Activated T-helper 1 cell treated with anti-CD3 and anti-CD28 coated beads, Interleukin-12 subunit alpha, Interleukin-12 subunit beta, Interleukin-2, Interleukin-4 antibody, amounts not matched to agents 30 ng/mL and 10 ng/mL and 1 ng/mL, durations not matched to agents 14 hours and 24 hours and 36 hours (primary cell): Measurements from ENCODE around the gene CTDSPL. TPM values are rescaled to one million over a fixed set of nuclear protein-coding genes. Genes with fewer than 3 reads are reported as not detected.

Experiments
- DNase-seq: peaks from one replicate; pipeline ENCODE4 v3.0.0; 2021; ENCODE audit warnings: low spot score
- H3K27ac Mint-ChIP-seq: one replicate; pipeline ENCODE4 v1.8.0; 2021; ENCODE audit warnings: mild to moderate bottlenecking, mixed read lengths
- H3K27me3 Mint-ChIP-seq: one replicate; pipeline ENCODE4 v1.8.0; 2022; ENCODE audit warnings: mild to moderate bottlenecking, moderate library complexity, mixed read lengths; ENCODE audit not compliant: insufficient read depth
- H3K36me3 Mint-ChIP-seq: one replicate; pipeline ENCODE4 v1.8.0; 2021; ENCODE audit warnings: low read depth, mixed read lengths
- H3K4me1 Mint-ChIP-seq: one replicate; pipeline ENCODE4 v1.8.0; 2021; ENCODE audit warnings: low read depth, mixed read lengths
- H3K4me3 Mint-ChIP-seq: one replicate; pipeline ENCODE4 v1.8.0; 2021; ENCODE audit warnings: mild to moderate bottlenecking, moderate library complexity, mixed read lengths
- H3K9me3 Mint-ChIP-seq: one replicate; pipeline ENCODE4 v1.8.0; 2021; ENCODE audit warnings: mixed read lengths
- intact Hi-C: fragments of 100-400 bp; cut with micrococcal nuclease; formaldehyde crosslinking; loops from one replicate; pipeline ENCODE4 v1.15.1; 2024
- total RNA-seq: library from RNA; stranded (reverse); gene quantifications from 2 replicates; pipeline ENCODE4 v1.2.3, GENCODE V29; 2022

CTDSPL gene
- total RNA-seq, 1 donor from 2014 or later, result 3.7 TPM

GRCh38 chr3:37886395-37886794 is 24.7 kb downstream of the CTDSPL start:
- no peaks in the 10 kb centered on the region for H3K27me3 Mint-ChIP-seq

GRCh38 chr3:37887062-37887461 is 25.4 kb downstream of the CTDSPL start:
- Mint-ChIP-seq H3K4me3 (no peak overlapping the region), H3K27ac (no peak overlapping the region), H3K36me3 (no peaks in the 10 kb centered on the region), H3K9me3 (no peaks in the 10 kb centered on the region), H3K27me3 (no peaks in the 10 kb centered on the region), H3K4me1 (no peaks in the 10 kb centered on the region)
- DNase-seq, result no peak
- intact Hi-C loops, result no loop called here

More at GRCh38 chr3:37886395-37886794, 24.7 kb downstream of the CTDSPL start:
- no peak overlapping the region for H3K27ac Mint-ChIP-seq
- DNase-seq, result no peak
- no peak overlapping the region for H3K4me3 Mint-ChIP-seq
- intact Hi-C loops, result no loop called here
- H3K4me1 Mint-ChIP-seq, result no peaks in the 10 kb centered on the region
- H3K9me3 Mint-ChIP-seq, result no peaks in the 10 kb centered on the region
- H3K36me3 Mint-ChIP-seq, result no peaks in the 10 kb centered on the region

GRCh38 chr3:37887824-37888223 is 26.1 kb downstream of the CTDSPL start:
- no peak overlapping the region for H3K27ac Mint-ChIP-seq
- no peaks in the 10 kb centered on the region for H3K4me1 Mint-ChIP-seq
- H3K9me3 Mint-ChIP-seq, result no peaks in the 10 kb centered on the region
- H3K36me3 Mint-ChIP-seq, result no peaks in the 10 kb centered on the region
- no peak for DNase-seq
- intact Hi-C loops, result no loop called here
- H3K27me3 Mint-ChIP-seq, result no peaks in the 10 kb centered on the region
- no peak overlapping the region for H3K4me3 Mint-ChIP-seq

- Mint-ChIP-seq H3K27ac (no peak overlapping the region), H3K4me3 (no peak overlapping the region)
Observed at GRCh38 chr3:37888421-37888820, 26.7 kb downstream of the CTDSPL start.

GRCh38 chr3:37890522-37890921 is 28.8 kb downstream of the CTDSPL start:
- no peaks in the 10 kb centered on the region for H3K4me1 Mint-ChIP-seq
- H3K27me3 Mint-ChIP-seq, result peaks cover 6% of the 10 kb centered on the region
- no peaks in the 10 kb centered on the region for H3K9me3 Mint-ChIP-seq
- H3K36me3 Mint-ChIP-seq, result peaks cover 1% of the 10 kb centered on the region
- no peak for DNase-seq
- intact Hi-C loops, result no loop called here
- no peak overlapping the region for H3K4me3 Mint-ChIP-seq
- no peak overlapping the region for H3K27ac Mint-ChIP-seq

More at GRCh38 chr3:37888421-37888820, 26.7 kb downstream of the CTDSPL start:
- no peaks in the 10 kb centered on the region for H3K9me3 Mint-ChIP-seq
- H3K36me3 Mint-ChIP-seq, result no peaks in the 10 kb centered on the region
- DNase-seq, result no peak
- intact Hi-C loops, result no loop called here
- peaks cover under 1% of the 10 kb centered on the region for H3K27me3 Mint-ChIP-seq
- no peaks in the 10 kb centered on the region for H3K4me1 Mint-ChIP-seq

GRCh38 chr3:37891227-37891626 is 29.5 kb downstream of the CTDSPL start:
- intact Hi-C loops, result no loop called here
- Mint-ChIP-seq H3K27ac (no peak overlapping the region), H3K4me3 (no peak overlapping the region), H3K4me1 (no peaks in the 10 kb centered on the region), H3K27me3 (peaks cover 8% of the 10 kb centered on the region), H3K9me3 (no peaks in the 10 kb centered on the region), H3K36me3 (peaks cover 1% of the 10 kb centered on the region)
- no peak for DNase-seq

- Mint-ChIP-seq H3K9me3 (no peaks in the 10 kb centered on the region), H3K36me3 (peaks cover 1% of the 10 kb centered on the region), H3K27me3 (peaks cover 13% of the 10 kb centered on the region), H3K27ac (no peak overlapping the region), H3K4me3 (no peak overlapping the region), H3K4me1 (no peaks in the 10 kb centered on the region)
- intact Hi-C loops, result no loop called here
- no peak for DNase-seq
Observed at GRCh38 chr3:37892927-37893600, 31.4 kb downstream of the CTDSPL start.

GRCh38 chr3:37896827-37897226 is 35.1 kb downstream of the CTDSPL start:
- Mint-ChIP-seq H3K9me3 (no peaks in the 10 kb centered on the region), H3K4me1 (peaks cover 30% of the 10 kb centered on the region), H3K27ac (no peak overlapping the region), H3K4me3 (no peak overlapping the region), H3K36me3 (peaks cover 1% of the 10 kb centered on the region), H3K27me3 (peaks cover 13% of the 10 kb centered on the region)
- DNase-seq, result no peak
- intact Hi-C loops, result no loop called here

- peaks cover 1% of the 10 kb centered on the region for H3K36me3 Mint-ChIP-seq
- H3K27ac Mint-ChIP-seq, result no peak overlapping the region
- H3K9me3 Mint-ChIP-seq, result no peaks in the 10 kb centered on the region
- H3K4me3 Mint-ChIP-seq, result no peak overlapping the region
- H3K27me3 Mint-ChIP-seq, result peaks cover 13% of the 10 kb centered on the region
- intact Hi-C loops, result no loop called here
- DNase-seq, result no peak
- H3K4me1 Mint-ChIP-seq, result peaks cover 39% of the 10 kb centered on the region
Observed at GRCh38 chr3:37897763-37898162, 36.1 kb downstream of the CTDSPL start.

- intact Hi-C loops, result no loop called here
- Mint-ChIP-seq H3K27ac (no peak overlapping the region), H3K4me1 (peaks cover 46% of the 10 kb centered on the region), H3K36me3 (peaks cover 1% of the 10 kb centered on the region), H3K4me3 (no peak overlapping the region), H3K27me3 (peaks cover 13% of the 10 kb centered on the region), H3K9me3 (no peaks in the 10 kb centered on the region)
- no peak for DNase-seq
Observed at GRCh38 chr3:37898424-37898823, 36.7 kb downstream of the CTDSPL start.

- Mint-ChIP-seq H3K36me3 (peaks cover 1% of the 10 kb centered on the region), H3K27me3 (peaks cover 9% of the 10 kb centered on the region), H3K9me3 (no peaks in the 10 kb centered on the region), H3K27ac (no peak overlapping the region), H3K4me1 (peaks cover 54% of the 10 kb centered on the region), H3K4me3 (no peak overlapping the region)
- intact Hi-C loops, result loop anchor here (1.0 kb wide), 1 partner anchor 8 kb away; no protein-coding TSS in a partner anchor
- DNase-seq, result no peak
Observed at GRCh38 chr3:37899101-37899707, 37.5 kb downstream of the CTDSPL start.

GRCh38 chr3:37899711-37900306 is 38.1 kb downstream of the CTDSPL start:
- Mint-ChIP-seq H3K4me1 (peaks cover 58% of the 10 kb centered on the region), H3K27me3 (peaks cover 11% of the 10 kb centered on the region), H3K36me3 (peaks cover 1% of the 10 kb centered on the region), H3K9me3 (no peaks in the 10 kb centered on the region), H3K4me3 (no peak overlapping the region), H3K27ac (no peak overlapping the region)
- DNase-seq, result no peak
- intact Hi-C loops, result loop anchor here (1.0 kb wide), 1 partner anchor 7 kb away; no protein-coding TSS in a partner anchor

GRCh38 chr3:37901721-37902120 is 40.0 kb downstream of the CTDSPL start:
- Mint-ChIP-seq H3K27ac (no peak overlapping the region), H3K4me3 (no peak overlapping the region), H3K27me3 (peaks cover 4% of the 10 kb centered on the region), H3K36me3 (no peaks in the 10 kb centered on the region), H3K9me3 (no peaks in the 10 kb centered on the region), H3K4me1 (peaks cover 74% of the 10 kb centered on the region)
- DNase-seq, result no peak
- intact Hi-C loops, result no loop called here
